HEK293 (cell line): ENCODE measurements around the gene GPBP1.

Experiments
- CTCF ChIA-PET: fragments of 350-600 bp; formaldehyde crosslinking; extraction: SDS; loops from one replicate; lab custom pipeline; 2021; ENCODE audit warnings: antibody characterized with exemption; lab: Yijun Ruan, JAX
- POLR2A ChIA-PET: fragments of 300-600 bp; formaldehyde crosslinking; extraction: SDS; loops from one replicate; lab custom pipeline; 2020; ENCODE audit warnings: antibody characterized with exemption, inconsistent platforms; lab: Yijun Ruan, JAX
- H3K27ac ChIP-seq: fragments of 200-500 bp; sonication (Bioruptor generic); 2 replicates; pipeline ENCODE4 v1.5.1; 2014; ENCODE audit warnings: low read depth, low read length, control low read depth, inconsistent platforms; ENCODE audit errors: extremely low read depth
- H3K36me3 ChIP-seq, 2 experiments: fragments of 200-500 bp in 1 of 2; sonication (Bioruptor generic) in 1 of 2; 1 replicate in 1 of 2; 2 replicates in 1 of 2; pipeline ENCODE4 v1.5.1; 2014 to 2017; ENCODE audit warnings: inconsistent platforms in 2 of 2, low read length in 2 of 2; ENCODE audit not compliant: control insufficient read depth in 2 of 2, insufficient read depth in 1 of 2
- H3K4me1 ChIP-seq: fragments of 200-500 bp; sonication (Bioruptor generic); 2 replicates; pipeline ENCODE4 v1.5.1; 2014; ENCODE audit warnings: mild to moderate bottlenecking, low read length, inconsistent platforms; ENCODE audit not compliant: control insufficient read depth, insufficient read depth
- H3K4me3 ChIP-seq: 2 replicates; pipeline ENCODE4 v1.5.1; 2011; ENCODE audit warnings: low read depth, mild to moderate bottlenecking, control low read depth, low read length, moderate library complexity
- H3K9me3 ChIP-seq: fragments of 200-500 bp; sonication (Bioruptor generic); 2 replicates; pipeline ENCODE4 v1.5.1; 2014; ENCODE audit warnings: low read depth, low read length, inconsistent platforms; ENCODE audit not compliant: control insufficient read depth, insufficient read depth
- GFI1B ChIP-seq: fragments of 450-650 bp; formaldehyde crosslinking; IDR thresholded peaks from 2 replicates; pipeline ENCODE4 v1.5.1; 2016; ENCODE audit warnings: missing biosample characterization, missing genetic modification characterization
- GLI2 ChIP-seq: fragments of 450-650 bp; formaldehyde crosslinking; IDR thresholded peaks from 2 replicates; pipeline ENCODE4; 2017; ENCODE audit warnings: missing biosample characterization, missing genetic modification characterization, low read depth, borderline replicate concordance
- GLI4 ChIP-seq: fragments of 450-650 bp; formaldehyde crosslinking; IDR thresholded peaks from 2 replicates; pipeline ENCODE4 v1.5.1; 2016; ENCODE audit warnings: missing biosample characterization, missing genetic modification characterization
- HOXD13 ChIP-seq: sonication (generic); formaldehyde crosslinking; IDR thresholded peaks from 2 replicates; pipeline ENCODE4 v1.8.0; 2022; ENCODE audit warnings: missing genetic modification reagents, borderline replicate concordance
- IKZF3 ChIP-seq: fragments of 450-650 bp; IDR thresholded peaks from 2 replicates; pipeline ENCODE4 v1.5.0; 2018; ENCODE audit warnings: missing biosample characterization, mild to moderate bottlenecking, missing genetic modification characterization, moderate library complexity
- RBAK ChIP-seq: fragments of 450-650 bp; formaldehyde crosslinking; IDR thresholded peaks from 2 replicates; pipeline ENCODE4 v1.5.1; 2016; ENCODE audit warnings: missing biosample characterization, missing genetic modification characterization
- SP3 ChIP-seq: fragments of 450-650 bp; formaldehyde crosslinking; IDR thresholded peaks from 2 replicates; pipeline ENCODE4 v1.5.1; 2016; ENCODE audit warnings: missing biosample characterization, missing genetic modification characterization
- ZBTB1 ChIP-seq: fragments of 450-650 bp; formaldehyde crosslinking; IDR thresholded peaks from 2 replicates; pipeline ENCODE4 v1.5.1; 2016; ENCODE audit warnings: missing biosample characterization, missing genetic modification characterization
- ZNF10 ChIP-seq: fragments of 450-650 bp; formaldehyde crosslinking; IDR thresholded peaks from 2 replicates; pipeline ENCODE4 v1.5.1; 2017; ENCODE audit warnings: missing biosample characterization, missing genetic modification characterization
- ZNF114 ChIP-seq: fragments of 450-650 bp; formaldehyde crosslinking; IDR thresholded peaks from 2 replicates; pipeline ENCODE4 v1.5.0; 2017; ENCODE audit warnings: missing biosample characterization, missing genetic modification characterization
- ZNF121 ChIP-seq: fragments of 450-650 bp; formaldehyde crosslinking; IDR thresholded peaks from 2 replicates; pipeline ENCODE4 v1.5.1; 2016; ENCODE audit warnings: missing biosample characterization, missing genetic modification characterization
- ZNF221 ChIP-seq: fragments of 450-650 bp; formaldehyde crosslinking; IDR thresholded peaks from 2 replicates; pipeline ENCODE4 v1.5.1; 2017; ENCODE audit warnings: missing biosample characterization, missing genetic modification characterization, borderline replicate concordance
- ZNF510 ChIP-seq: fragments of 450-650 bp; formaldehyde crosslinking; IDR thresholded peaks from 2 replicates; pipeline ENCODE4 v1.5.1; 2018; ENCODE audit warnings: mild to moderate bottlenecking, missing genetic modification characterization, missing biosample characterization; ENCODE audit not compliant: insufficient replicate concordance
- ZNF544 ChIP-seq: fragments of 450-650 bp; formaldehyde crosslinking; IDR thresholded peaks from 2 replicates; pipeline ENCODE4 v1.5.0; 2017; ENCODE audit warnings: missing biosample characterization, missing genetic modification characterization
- ZNF596 ChIP-seq: fragments of 450-650 bp; IDR thresholded peaks from 2 replicates; pipeline ENCODE4 v1.5.0; 2018; ENCODE audit warnings: missing biosample characterization, mild to moderate bottlenecking, missing genetic modification characterization, moderate library complexity
- ZNF600 ChIP-seq: fragments of 450-650 bp; formaldehyde crosslinking; IDR thresholded peaks from 2 replicates; pipeline ENCODE4 v1.5.1; 2016; ENCODE audit warnings: missing biosample characterization, missing genetic modification characterization
- ZNF610 ChIP-seq: fragments of 450-650 bp; formaldehyde crosslinking; IDR thresholded peaks from 2 replicates; pipeline ENCODE4 v1.5.1; 2016; ENCODE audit warnings: missing biosample characterization, missing genetic modification characterization, borderline replicate concordance
- ZNF792 ChIP-seq: fragments of 450-650 bp; formaldehyde crosslinking; IDR thresholded peaks from 2 replicates; pipeline ENCODE4 v1.5.1; 2016; ENCODE audit warnings: missing biosample characterization, missing genetic modification characterization
- TF ChIP-seq, protein P1 (sequence below): sonication (generic); formaldehyde crosslinking; IDR thresholded peaks from 2 replicates; pipeline ENCODE4 v1.8.1; 2022; ENCODE audit warnings: mild to moderate bottlenecking, moderate library complexity, missing genetic modification reagents
- TF ChIP-seq, protein P2 (sequence below): IDR thresholded peaks from 2 replicates; pipeline ENCODE4 v1.6.1; 2011; ENCODE audit warnings: mild to moderate bottlenecking, low read depth, low read length, borderline replicate concordance
- TF ChIP-seq, protein P3 (sequence below): fragments of 450-650 bp; formaldehyde crosslinking; IDR thresholded peaks from 2 replicates; pipeline ENCODE4 v1.5.1; 2016; ENCODE audit warnings: missing biosample characterization, missing genetic modification characterization
- TF ChIP-seq, protein P4 (sequence below): fragments of 450-650 bp; formaldehyde crosslinking; IDR thresholded peaks from 2 replicates; pipeline ENCODE4 v1.5.1; 2016; ENCODE audit warnings: missing biosample characterization, missing genetic modification characterization
- TF ChIP-seq, protein P5 (sequence below): fragments of 450-650 bp; formaldehyde crosslinking; conservative IDR thresholded peaks from 2 replicates; pipeline ENCODE4 v1.5.1; 2016; ENCODE audit warnings: low read depth, missing biosample characterization, missing genetic modification characterization

The GPBP1 gene

DNA sequence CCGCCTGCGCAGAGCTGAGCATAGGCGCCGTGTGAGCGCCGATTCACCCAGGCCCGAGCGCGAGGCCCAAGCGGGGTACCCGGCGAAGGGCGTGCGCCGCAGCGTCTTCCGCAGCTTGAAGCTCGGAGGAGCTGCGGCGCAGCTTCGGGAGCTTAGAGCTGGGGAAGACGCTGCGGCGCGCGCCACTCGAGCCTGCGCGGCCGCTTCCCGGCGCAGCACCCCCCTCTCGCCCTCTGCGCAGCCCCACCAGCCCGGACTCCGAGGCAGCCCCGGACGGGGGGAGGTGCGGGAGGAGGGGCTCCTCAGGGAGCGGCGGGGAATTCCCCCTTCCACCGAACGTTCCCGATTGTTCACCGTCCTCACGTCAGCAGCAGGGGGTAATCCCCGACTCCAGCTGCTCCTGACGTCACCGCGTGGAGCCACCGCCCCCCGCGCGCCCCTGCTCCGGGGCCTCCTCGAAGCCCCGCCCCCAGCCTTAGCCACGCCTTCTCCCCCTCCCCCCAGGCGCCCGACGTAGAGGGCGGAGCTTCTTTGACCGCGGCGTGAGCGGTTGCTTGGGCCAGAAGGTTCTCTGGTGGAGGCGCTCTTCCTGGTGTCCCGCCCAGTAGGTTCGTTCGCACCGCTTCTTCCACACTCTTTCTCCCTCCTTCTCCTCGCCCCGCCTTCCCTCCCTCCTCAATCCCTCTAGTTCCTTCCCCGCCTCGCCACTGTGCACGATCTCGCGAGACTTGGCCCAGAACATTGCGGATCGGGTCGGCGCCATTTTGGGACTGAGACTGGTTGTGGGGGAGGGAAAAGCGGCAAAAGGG is at the start of gene GPBP1 (continued):
- TF ChIP-seq ZNF610 (tag by site-specific recombination) (peak; percentile 94), GLI2 (no peak)
- TF ChIP-seq, protein P1, sequence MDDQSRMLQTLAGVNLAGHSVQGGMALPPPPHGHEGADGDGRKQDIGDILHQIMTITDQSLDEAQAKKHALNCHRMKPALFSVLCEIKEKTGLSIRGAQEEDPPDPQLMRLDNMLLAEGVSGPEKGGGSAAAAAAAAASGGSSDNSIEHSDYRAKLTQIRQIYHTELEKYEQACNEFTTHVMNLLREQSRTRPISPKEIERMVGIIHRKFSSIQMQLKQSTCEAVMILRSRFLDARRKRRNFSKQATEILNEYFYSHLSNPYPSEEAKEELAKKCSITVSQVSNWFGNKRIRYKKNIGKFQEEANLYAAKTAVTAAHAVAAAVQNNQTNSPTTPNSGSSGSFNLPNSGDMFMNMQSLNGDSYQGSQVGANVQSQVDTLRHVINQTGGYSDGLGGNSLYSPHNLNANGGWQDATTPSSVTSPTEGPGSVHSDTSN (CRISPR knock-in tag), result no peak; the same call in 1 of the 2 replicates
- TF ChIP-seq, all 188 proteins: peak for 68

DNA sequence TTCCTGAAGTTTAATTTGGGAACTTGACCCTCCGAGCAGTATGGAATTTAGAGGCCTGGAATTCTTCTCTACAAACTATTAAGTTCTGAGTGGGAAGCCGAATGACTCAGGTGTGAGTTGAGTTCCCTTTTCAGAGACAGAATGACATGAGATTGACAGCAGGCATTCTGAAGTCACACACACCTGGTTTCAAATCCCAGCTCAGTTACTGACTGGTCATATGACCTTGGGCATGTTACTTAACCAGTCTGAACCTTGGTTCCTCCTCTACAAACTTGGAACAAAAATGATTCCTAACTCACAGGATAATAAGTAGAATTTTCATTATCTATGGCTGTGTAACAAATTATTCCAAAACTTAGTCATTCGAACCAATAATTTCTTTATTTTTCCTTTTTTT is 45.5 kb upstream of the GPBP1 start:
- no peaks in the 10 kb centered on the region for H3K4me1 ChIP-seq
- CTCF ChIA-PET, result interaction anchor here (0.6 to 2.4 kb wide), 2 partner anchors 10 to 1142 kb away, joined by 3 to 9 read pairs; no protein-coding TSS in a partner anchor
- POLR2A ChIA-PET, result no interaction called here

More for the DNA sequence above, 45.5 kb upstream of the GPBP1 start:
- Histone ChIP-seq H3K4me3 (no peak overlapping the region), H3K27ac (no peak overlapping the region), H3K9me3 (no peaks in the 10 kb centered on the region), H3K36me3 (no peaks in the 10 kb centered on the region)
- TF ChIP-seq ZNF221, result no peak
- TF ChIP-seq ZNF792 (tag by site-specific recombination), result no peak
- TF ChIP-seq ZNF510, result no peak
- TF ChIP-seq IKZF3 (tag by site-specific recombination), result no peak
- TF ChIP-seq, protein P2, sequence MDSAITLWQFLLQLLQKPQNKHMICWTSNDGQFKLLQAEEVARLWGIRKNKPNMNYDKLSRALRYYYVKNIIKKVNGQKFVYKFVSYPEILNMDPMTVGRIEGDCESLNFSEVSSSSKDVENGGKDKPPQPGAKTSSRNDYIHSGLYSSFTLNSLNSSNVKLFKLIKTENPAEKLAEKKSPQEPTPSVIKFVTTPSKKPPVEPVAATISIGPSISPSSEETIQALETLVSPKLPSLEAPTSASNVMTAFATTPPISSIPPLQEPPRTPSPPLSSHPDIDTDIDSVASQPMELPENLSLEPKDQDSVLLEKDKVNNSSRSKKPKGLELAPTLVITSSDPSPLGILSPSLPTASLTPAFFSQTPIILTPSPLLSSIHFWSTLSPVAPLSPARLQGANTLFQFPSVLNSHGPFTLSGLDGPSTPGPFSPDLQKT, result no peak
- TF ChIP-seq ZBTB1 (tag by site-specific recombination), result no peak
- TF ChIP-seq ZNF10 (tag by site-specific recombination), result no peak
- no peak for TF ChIP-seq ZNF114 (tag by site-specific recombination)
- no peak for TF ChIP-seq ZNF596 (tag by site-specific recombination)
- TF ChIP-seq, protein P3, sequence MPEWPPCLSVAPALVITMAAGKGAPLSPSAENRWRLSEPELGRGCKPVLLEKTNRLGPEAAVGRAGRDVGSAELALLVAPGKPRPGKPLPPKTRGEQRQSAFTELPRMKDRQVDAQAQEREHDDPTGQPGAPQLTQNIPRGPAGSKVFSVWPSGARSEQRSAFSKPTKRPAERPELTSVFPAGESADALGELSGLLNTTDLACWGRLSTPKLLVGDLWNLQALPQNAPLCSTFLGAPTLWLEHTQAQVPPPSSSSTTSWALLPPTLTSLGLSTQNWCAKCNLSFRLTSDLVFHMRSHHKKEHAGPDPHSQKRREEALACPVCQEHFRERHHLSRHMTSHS (tag by site-specific recombination), result no peak
- TF ChIP-seq, protein P4, sequence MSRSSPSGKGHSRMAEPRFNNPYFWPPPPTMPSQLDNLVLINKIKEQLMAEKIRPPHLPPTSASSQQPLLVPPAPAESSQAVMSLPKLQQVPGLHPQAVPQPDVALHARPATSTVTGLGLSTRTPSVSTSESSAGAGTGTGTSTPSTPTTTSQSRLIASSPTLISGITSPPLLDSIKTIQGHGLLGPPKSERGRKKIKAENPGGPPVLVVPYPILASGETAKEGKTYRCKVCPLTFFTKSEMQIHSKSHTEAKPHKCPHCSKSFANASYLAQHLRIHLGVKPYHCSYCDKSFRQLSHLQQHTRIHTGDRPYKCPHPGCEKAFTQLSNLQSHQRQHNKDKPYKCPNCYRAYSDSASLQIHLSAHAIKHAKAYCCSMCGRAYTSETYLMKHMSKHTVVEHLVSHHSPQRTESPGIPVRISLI (tag by site-specific recombination), result no peak
- no peak for TF ChIP-seq HOXD13 (CRISPR knock-in tag)
- no peak for TF ChIP-seq ZNF544 (tag by site-specific recombination)
- no peak for TF ChIP-seq SP3 (tag by site-specific recombination)
- TF ChIP-seq, protein P5, sequence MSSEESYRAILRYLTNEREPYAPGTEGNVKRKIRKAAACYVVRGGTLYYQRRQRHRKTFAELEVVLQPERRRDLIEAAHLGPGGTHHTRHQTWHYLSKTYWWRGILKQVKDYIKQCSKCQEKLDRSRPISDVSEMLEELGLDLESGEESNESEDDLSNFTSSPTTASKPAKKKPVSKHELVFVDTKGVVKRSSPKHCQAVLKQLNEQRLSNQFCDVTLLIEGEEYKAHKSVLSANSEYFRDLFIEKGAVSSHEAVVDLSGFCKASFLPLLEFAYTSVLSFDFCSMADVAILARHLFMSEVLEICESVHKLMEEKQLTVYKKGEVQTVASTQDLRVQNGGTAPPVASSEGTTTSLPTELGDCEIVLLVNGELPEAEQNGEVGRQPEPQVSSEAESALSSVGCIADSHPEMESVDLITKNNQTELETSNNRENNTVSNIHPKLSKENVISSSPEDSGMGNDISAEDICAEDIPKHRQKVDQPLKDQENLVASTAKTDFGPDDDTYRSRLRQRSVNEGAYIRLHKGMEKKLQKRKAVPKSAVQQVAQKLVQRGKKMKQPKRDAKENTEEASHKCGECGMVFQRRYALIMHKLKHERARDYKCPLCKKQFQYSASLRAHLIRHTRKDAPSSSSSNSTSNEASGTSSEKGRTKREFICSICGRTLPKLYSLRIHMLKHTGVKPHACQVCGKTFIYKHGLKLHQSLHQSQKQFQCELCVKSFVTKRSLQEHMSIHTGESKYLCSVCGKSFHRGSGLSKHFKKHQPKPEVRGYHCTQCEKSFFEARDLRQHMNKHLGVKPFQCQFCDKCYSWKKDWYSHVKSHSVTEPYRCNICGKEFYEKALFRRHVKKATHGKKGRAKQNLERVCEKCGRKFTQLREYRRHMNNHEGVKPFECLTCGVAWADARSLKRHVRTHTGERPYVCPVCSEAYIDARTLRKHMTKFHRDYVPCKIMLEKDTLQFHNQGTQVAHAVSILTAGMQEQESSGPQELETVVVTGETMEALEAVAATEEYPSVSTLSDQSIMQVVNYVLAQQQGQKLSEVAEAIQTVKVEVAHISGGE (tag by site-specific recombination), result no peak
- no peak for TF ChIP-seq GFI1B
- no peak for TF ChIP-seq ZNF600 (tag by site-specific recombination)
- TF ChIP-seq RBAK (tag by site-specific recombination), result no peak
- TF ChIP-seq GLI4 (tag by site-specific recombination), result no peak
- TF ChIP-seq ZNF121, result no peak
